ENCODE data around the gene ABCB11. TPM values are rescaled to one million over a fixed set of nuclear protein-coding genes. Genes with fewer than 3 reads are reported as not detected.

The ABCB11 gene
- total and polyA plus RNA-seq, 9 of the 15 experiments (the other 6 are each of a cell fraction or from before 2014, with no cell fraction given) = 0.04 to 0.51 (median 0.10) TPM; not detected in 1

DNA sequence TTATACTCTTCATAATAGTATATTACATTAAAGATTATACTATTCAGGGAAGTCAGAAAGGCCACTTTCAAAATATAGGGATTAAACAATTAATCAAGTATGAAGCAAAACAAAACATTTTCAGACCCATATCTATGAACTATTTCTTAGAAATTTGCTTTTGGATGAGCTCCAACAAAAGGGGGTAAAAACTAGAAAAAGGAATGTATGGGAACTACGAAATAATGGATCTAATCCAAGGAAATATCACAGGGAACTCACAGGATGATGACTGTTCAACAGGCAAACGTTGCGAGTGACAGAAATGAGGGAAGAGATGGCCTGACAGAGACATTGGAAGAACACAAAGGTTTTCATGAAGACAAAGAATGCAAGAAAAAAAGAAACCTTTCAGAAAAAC lies 102.1 kb downstream of the ABCB11 start:
- Histone ChIP-seq H3K27ac (ENCODE audit: extremely low read depth, low read depth, low read length) (no peak overlapping the region), H3K4me1 (replicated peaks in 1 of 2; ENCODE audit: control insufficient read depth in 2 of 2, insufficient read depth in 2 of 2, low read length in 2 of 2) (peaks cover 0 to 4% of the 10 kb centered on the region in 2 experiments; a peak in 3 of 5 replicates), H3K4me3 (no peak overlapping the region), H3K9me3 (replicated peaks; ENCODE audit: control insufficient read depth, insufficient read depth, low read depth, low read length) (no peaks in the 10 kb centered on the region), H2AFZ (ENCODE audit: low read depth, low read length) (peak overlapping the region; percentile 33), H3K4me2 (ENCODE audit: insufficient read depth, low read length) (no peak overlapping the region), H3K27me3 (ENCODE audit: control insufficient read depth in 2 of 2, insufficient read depth in 2 of 2, low read length in 2 of 2) (no peaks in the 10 kb centered on the region), H3K79me2 (ENCODE audit: control insufficient read depth, insufficient read depth, low read length) (no peaks in the 10 kb centered on the region), H4K20me1 (replicated peaks; ENCODE audit: control insufficient read depth, insufficient read depth, low read length) (no peaks in the 10 kb centered on the region), H3K9ac (ENCODE audit: insufficient read depth in 1 of 2, low read depth in 2 of 2, low read length in 2 of 2) (no peak overlapping the region), H3K9me1 (ENCODE audit: control insufficient read depth, insufficient read depth, low read length) (no peaks in the 10 kb centered on the region), H3K36me3 (ENCODE audit: control insufficient read depth, insufficient read depth, low read length) (no peaks in the 10 kb centered on the region)
- no TSS peak for BruUV-seq (replicated peaks)
- ChIA-PET POLR2A (no interaction called here), CTCF (ENCODE audit: low intra/inter-chr PET ratio) (no interaction called here)
- intact Hi-C loops (cut with micrococcal nuclease) (loop anchor here (10.0 kb wide), 1 partner anchor 784 kb away; no protein-coding TSS in a partner anchor), in situ Hi-C loops (cut with MboI) (no loop called here)
- DNase-seq (ENCODE audit: extremely low read depth in 1 of 4, low spot score in 3 of 4) = no peak
- no peak for ATAC-seq
- no peak for FAIRE-seq
- 51% methylated on average over 3 of the region's 3 CpGs for WGBS (ENCODE audit: insufficient coverage, low coverage, missing lambda C conversion rate)
- TF ChIP-seq NFIC (IDR thresholded peaks at IDR 0.05) (0 out of 2 replicates have a peak, but pooled peaks have one; percentile 18), KDM5B (IDR thresholded peaks at IDR 0.05; ENCODE audit: insufficient replicate concordance, low read depth, low read length) (no peak)
- TF ChIP-seq, protein P1, sequence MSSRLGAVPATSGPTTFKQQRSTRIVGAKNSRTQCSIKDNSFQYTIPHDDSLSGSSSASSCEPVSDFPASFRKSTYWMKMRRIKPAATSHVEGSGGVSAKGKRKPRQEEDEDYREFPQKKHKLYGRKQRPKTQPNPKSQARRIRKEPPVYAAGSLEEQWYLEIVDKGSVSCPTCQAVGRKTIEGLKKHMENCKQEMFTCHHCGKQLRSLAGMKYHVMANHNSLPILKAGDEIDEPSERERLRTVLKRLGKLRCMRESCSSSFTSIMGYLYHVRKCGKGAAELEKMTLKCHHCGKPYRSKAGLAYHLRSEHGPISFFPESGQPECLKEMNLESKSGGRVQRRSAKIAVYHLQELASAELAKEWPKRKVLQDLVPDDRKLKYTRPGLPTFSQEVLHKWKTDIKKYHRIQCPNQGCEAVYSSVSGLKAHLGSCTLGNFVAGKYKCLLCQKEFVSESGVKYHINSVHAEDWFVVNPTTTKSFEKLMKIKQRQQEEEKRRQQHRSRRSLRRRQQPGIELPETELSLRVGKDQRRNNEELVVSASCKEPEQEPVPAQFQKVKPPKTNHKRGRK (tag; IDR thresholded peaks at IDR 0.05) = 0 out of 2 replicates have a peak, but pooled peaks have one; percentile 21
